ENCODE data around the gene ATP5MG. TPM values are rescaled to one million over a fixed set of nuclear protein-coding genes. Genes with fewer than 3 reads are reported as not detected.

The ATP5MG gene
- 135 and 157 TPM in 2 replicates for total RNA-seq

GRCh38 chr11:118401151-118401879 is at the start of gene ATP5MG:
ATP5MG (plus strand) TSS chr11:118401606; CDS start chr11:118401666, 60 bp downstream.

GRCh38 chr11:118359295-118359958 is 42.0 kb upstream of the ATP5MG start, which contains the start of gene UBE4A:
UBE4A (plus strand) TSS chr11:118359600; CDS start chr11:118365081, 5,481 bp downstream.

GRCh38 chr11:118435893-118436624 is 34.7 kb downstream of the ATP5MG start, which contains the start of gene KMT2A:
KMT2A (plus strand) TSS chr11:118436492; CDS start chr11:118436513, 21 bp downstream.

Other genes starting within 250 kb of the ATP5MG start
- under 0.01 and 0.43 TPM in 2 replicates for gene SCN4B, start 248.8 kb upstream of the ATP5MG start, total RNA-seq
- gene SCN2B, start 225.0 kb upstream of the ATP5MG start, total RNA-seq = 0.16 and 0.43 TPM in 2 replicates
- gene JAML, start 176.6 kb upstream of the ATP5MG start, total RNA-seq = not detected in 2 replicates
- gene MPZL3, start 149.2 kb upstream of the ATP5MG start, total RNA-seq = 0.16 and 0.26 TPM in 2 replicates
- gene MPZL2, start 137.3 kb upstream of the ATP5MG start, total RNA-seq = under 0.01 and 0.17 TPM in 2 replicates
- not detected in 2 replicates for gene CD3E, start 96.9 kb upstream of the ATP5MG start, total RNA-seq
- gene CD3D, start 58.9 kb upstream of the ATP5MG start, total RNA-seq = not detected in 2 replicates
- not detected in 2 replicates for gene CD3G, start 57.3 kb upstream of the ATP5MG start, total RNA-seq
- gene UBE4A, start 42.0 kb upstream of the ATP5MG start, total RNA-seq = 20.3 and 25.7 TPM in 2 replicates
- gene KMT2A, start 34.9 kb downstream of the ATP5MG start, total RNA-seq = 15.8 and 23.3 TPM in 2 replicates
- 0.79 TPM in 1 of 2 replicates, not detected in the other for gene TTC36, start 125.9 kb downstream of the ATP5MG start, total RNA-seq
- gene TMEM25, start 129.6 kb downstream of the ATP5MG start, total RNA-seq = 11.2 and 12.1 TPM in 2 replicates
- 26.8 and 31.9 TPM in 2 replicates for gene IFT46, start 164.3 kb downstream of the ATP5MG start, total RNA-seq
- 101 and 113 TPM in 2 replicates for gene ARCN1, start 170.8 kb downstream of the ATP5MG start, total RNA-seq
- 58.5 and 89.3 TPM in 2 replicates for gene PHLDB1, start 206.0 kb downstream of the ATP5MG start, total RNA-seq